Osteoblast (primary cell): Measurements from ENCODE around the gene SRCAP. TPM values are rescaled to one million over a fixed set of nuclear protein-coding genes. Genes with fewer than 3 reads are reported as not detected.

ENCODE experiments used
- DNase-seq: peaks from one replicate; pipeline ENCODE4 v3.0.0; 2011; ENCODE audit warnings: low spot score, mixed read lengths; ENCODE audit not compliant: insufficient read length; ENCODE audit errors: missing footprints
- H2AFZ ChIP-seq: 2 replicates; pipeline ENCODE4 v1.6.0; 2011; ENCODE audit warnings: mild to moderate bottlenecking, low read length
- H3K27ac ChIP-seq: 2 replicates; pipeline ENCODE4 v1.5.1; 2011; ENCODE audit warnings: mild to moderate bottlenecking, low read depth, low read length, moderate library complexity
- H3K27me3 ChIP-seq: 2 replicates; pipeline ENCODE4 v1.6.0; 2012; ENCODE audit warnings: mild to moderate bottlenecking, control low read depth, inconsistent platforms, low read length, moderate library complexity; ENCODE audit not compliant: insufficient read depth
- H3K36me3 ChIP-seq: 2 replicates; pipeline ENCODE4 v1.5.1; 2011; ENCODE audit warnings: mild to moderate bottlenecking, low read length, control low read depth, moderate library complexity; ENCODE audit not compliant: insufficient read depth
- H3K4me1 ChIP-seq: 2 replicates; pipeline ENCODE4 v1.5.1; 2011; ENCODE audit warnings: mild to moderate bottlenecking, low read length, control low read depth, moderate library complexity; ENCODE audit not compliant: insufficient read depth
- H3K4me2 ChIP-seq: 2 replicates; pipeline ENCODE4 v1.6.0; 2011; ENCODE audit warnings: mild to moderate bottlenecking, low read length; ENCODE audit not compliant: insufficient read depth
- H3K4me3 ChIP-seq: fragments of 200-600 bp; sonication (generic); 3 replicates; pipeline ENCODE4 v1.5.1; 2012; ENCODE audit warnings: mild to moderate bottlenecking, low read length, inconsistent platforms; ENCODE audit not compliant: insufficient read depth
- H3K79me2 ChIP-seq: 2 replicates; pipeline ENCODE4 v1.6.0; 2012; ENCODE audit warnings: mild to moderate bottlenecking, low read length, control low read depth, inconsistent platforms; ENCODE audit not compliant: insufficient read depth
- H3K9me3 ChIP-seq: 2 replicates; pipeline ENCODE4 v1.5.1; 2011; ENCODE audit warnings: low read depth, low read length, control low read depth
- H4K20me1 ChIP-seq: 2 replicates; pipeline ENCODE4 v1.6.0; 2012; ENCODE audit warnings: mild to moderate bottlenecking, low read length, control low read depth; ENCODE audit not compliant: insufficient read depth
- CTCF ChIP-seq: IDR thresholded peaks from 2 replicates; pipeline ENCODE4 v1.5.1; 2011; ENCODE audit warnings: mild to moderate bottlenecking, low read depth, low read length, moderate library complexity; ENCODE audit errors: extremely low read depth
- total RNA-seq: library from RNA; depleted of rRNA; stranded (reverse); fragments of >200 nt; gene quantifications from 2 replicates; pipeline ENCODE4 v1.2.3, GENCODE V29; 2012

SRCAP gene
- total RNA-seq, 1 donor = 16.3 TPM

- peak within 1 kb of the TSS; percentile 100 for H3K4me2 ChIP-seq
- peak within 1 kb of the TSS; percentile 94 for H3K4me3 ChIP-seq
- peak within 1 kb of the TSS; percentile 91 for H3K27ac ChIP-seq
- TF ChIP-seq CTCF = no peak
- peak within 1 kb of the TSS; percentile 95 for H2AFZ ChIP-seq
- peaks cover 25% of the 10 kb centered on the region for H3K4me1 ChIP-seq
- no peaks in the 10 kb centered on the region for H3K9me3 ChIP-seq
- H3K36me3 ChIP-seq = peaks cover 43% of the 10 kb centered on the region
- peaks cover 36% of the 10 kb centered on the region for H3K79me2 ChIP-seq
- H3K27me3 ChIP-seq = no peaks in the 10 kb centered on the region
- DNase-seq = peak; percentile 100
- peaks cover 20% of the 10 kb centered on the region for H4K20me1 ChIP-seq
Measured at GRCh38 chr16:30761928-30762902, 63.2 kb downstream of the SRCAP start, which contains the start of the genes CFAP119 and RNF40. TSS of gene CFAP119 (minus strand) at chr16:30762062. CDS start at chr16:30761748, 314 bp downstream. TSS of gene RNF40 (plus strand) at chr16:30762322. CDS start at chr16:30762546, 224 bp downstream.

- Histone ChIP-seq H3K4me1 (peaks cover 25% of the 10 kb centered on the region), H3K27me3 (no peaks in the 10 kb centered on the region), H3K4me2 (peak overlapping the region; percentile 100), H3K4me3 (peak overlapping the region; percentile 94), H3K9me3 (no peaks in the 10 kb centered on the region), H3K27ac (peak overlapping the region; percentile 91), H3K36me3 (peaks cover 51% of the 10 kb centered on the region), H4K20me1 (peaks cover 23% of the 10 kb centered on the region), H2AFZ (no peak overlapping the region), H3K79me2 (peaks cover 36% of the 10 kb centered on the region)
- peak; percentile 54 for DNase-seq
- TF ChIP-seq CTCF = no peak
Measured at GRCh38 chr16:30762991-30763725, 64.2 kb downstream of the SRCAP start.

GRCh38 chr16:30764086-30764485, 65.1 kb downstream of the SRCAP start:
- Histone ChIP-seq H3K27ac (peak overlapping the region; percentile 91), H3K4me2 (peak overlapping the region; percentile 100), H2AFZ (no peak overlapping the region), H3K27me3 (no peaks in the 10 kb centered on the region), H3K4me1 (peaks cover 25% of the 10 kb centered on the region), H3K9me3 (no peaks in the 10 kb centered on the region), H3K36me3 (peaks cover 60% of the 10 kb centered on the region), H3K79me2 (peaks cover 36% of the 10 kb centered on the region), H3K4me3 (no peak overlapping the region), H4K20me1 (peaks cover 23% of the 10 kb centered on the region)
- TF ChIP-seq CTCF = no peak
- peak; percentile 8 for DNase-seq
